ENCODE measurements around the gene F5. TPM values are rescaled to one million over a fixed set of nuclear protein-coding genes. Genes with fewer than 3 reads are reported as not detected.

F5 gene
- total and polyA plus RNA-seq, 2 of the 13 experiments (the other 11 are each of a cell fraction or from before 2014, with no cell fraction given) = 38.3 to 64.0 TPM

DNA sequence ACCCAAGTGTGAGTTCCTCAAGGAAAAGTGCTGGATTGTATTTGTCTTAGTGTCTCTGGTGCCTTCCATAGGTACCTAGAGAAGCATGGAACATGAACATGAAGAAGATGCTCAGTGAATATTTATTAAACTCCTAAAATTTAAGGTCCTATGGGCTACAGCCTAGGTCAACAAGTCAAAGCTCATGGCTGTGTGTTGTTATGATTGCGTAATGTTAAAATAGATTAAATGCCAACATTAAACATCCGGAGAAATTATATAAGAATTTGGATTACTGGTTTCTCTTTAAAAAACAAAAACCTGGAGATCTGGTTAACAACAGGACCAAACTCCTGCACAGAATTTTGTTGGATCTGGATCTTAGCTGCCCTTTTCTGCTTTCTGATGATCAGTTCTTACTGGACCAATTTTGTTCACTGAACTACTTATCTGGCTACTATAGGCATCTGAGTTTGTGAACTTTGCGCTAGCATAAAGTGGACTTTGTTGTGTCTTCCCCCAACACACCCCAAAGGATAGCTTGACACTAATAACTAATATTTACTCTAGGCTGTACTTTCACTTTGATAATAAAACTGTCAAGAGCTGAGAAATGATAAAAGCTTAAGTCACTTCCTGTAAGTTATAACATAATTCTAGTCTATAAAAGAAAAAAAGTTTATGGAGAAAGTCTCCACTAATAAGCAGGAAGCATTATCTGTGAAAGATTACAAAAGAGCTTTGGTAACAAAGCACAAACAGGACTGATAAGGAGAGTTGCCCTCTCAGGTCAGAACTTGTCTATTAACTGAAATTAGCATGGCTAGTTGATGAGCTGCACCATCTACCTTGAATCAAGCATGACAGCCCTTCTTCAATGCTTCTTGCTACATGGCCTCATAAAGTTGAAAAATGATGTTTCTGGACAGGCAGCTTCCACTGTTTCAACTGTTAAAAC, 20.7 kb downstream of the F5 start (continued):
- peak; percentile 49; the same call in 1 of the 2 replicates for TF ChIP-seq EHMT2 (IDR thresholded peaks at IDR 0.05; ENCODE audit: borderline replicate concordance, low read depth, low read length)
- no peak for TF ChIP-seq ZBTB7A (CRISPR knock-in tag; IDR thresholded peaks at IDR 0.05)
- no peak for TF ChIP-seq ATAD3A (CRISPR knock-in tag; IDR thresholded peaks at IDR 0.05)
- no peak for TF ChIP-seq NRL (CRISPR knock-in tag; IDR thresholded peaks at IDR 0.05; ENCODE audit: borderline replicate concordance)
- TF ChIP-seq MLLT10 (CRISPR knock-in tag; IDR thresholded peaks at IDR 0.05) = no peak
- TF ChIP-seq THAP11 (CRISPR knock-in tag; IDR thresholded peaks at IDR 0.05) = 0 out of 2 replicates have a peak, but pooled peaks have one; percentile 17
- no peak for TF ChIP-seq ZNF143 (CRISPR knock-in tag; IDR thresholded peaks at IDR 0.05)
- TF ChIP-seq SIX4 (CRISPR knock-in tag; IDR thresholded peaks at IDR 0.05) = no peak
- peak; percentile 67 for TF ChIP-seq HNF4G (IDR thresholded peaks at IDR 0.05; ENCODE audit: borderline replicate concordance, low read depth, low read length)
- TF ChIP-seq HNF4G (CRISPR knock-in tag; IDR thresholded peaks at IDR 0.05; ENCODE audit: borderline replicate concordance, low read depth) = 0 out of 2 replicates have a peak, but pooled peaks have one; percentile 36
- no peak for TF ChIP-seq RXRA (CRISPR knock-in tag; IDR thresholded peaks at IDR 0.05)
- TF ChIP-seq CC2D1A (CRISPR knock-in tag; IDR thresholded peaks at IDR 0.05) = no peak
- no peak for TF ChIP-seq CREB3 (CRISPR knock-in tag; IDR thresholded peaks at IDR 0.05)
- TF ChIP-seq, protein P1, sequence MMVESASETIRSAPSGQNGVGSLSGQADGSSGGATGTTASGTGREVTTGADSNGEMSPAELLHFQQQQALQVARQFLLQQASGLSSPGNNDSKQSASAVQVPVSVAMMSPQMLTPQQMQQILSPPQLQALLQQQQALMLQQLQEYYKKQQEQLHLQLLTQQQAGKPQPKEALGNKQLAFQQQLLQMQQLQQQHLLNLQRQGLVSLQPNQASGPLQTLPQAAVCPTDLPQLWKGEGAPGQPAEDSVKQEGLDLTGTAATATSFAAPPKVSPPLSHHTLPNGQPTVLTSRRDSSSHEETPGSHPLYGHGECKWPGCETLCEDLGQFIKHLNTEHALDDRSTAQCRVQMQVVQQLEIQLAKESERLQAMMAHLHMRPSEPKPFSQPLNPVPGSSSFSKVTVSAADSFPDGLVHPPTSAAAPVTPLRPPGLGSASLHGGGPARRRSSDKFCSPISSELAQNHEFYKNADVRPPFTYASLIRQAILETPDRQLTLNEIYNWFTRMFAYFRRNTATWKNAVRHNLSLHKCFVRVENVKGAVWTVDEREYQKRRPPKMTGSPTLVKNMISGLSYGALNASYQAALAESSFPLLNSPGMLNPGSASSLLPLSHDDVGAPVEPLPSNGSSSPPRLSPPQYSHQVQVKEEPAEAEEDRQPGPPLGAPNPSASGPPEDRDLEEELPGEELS (CRISPR knock-in tag; IDR thresholded peaks at IDR 0.05) = peak; percentile 61
- TF ChIP-seq KMT2B (CRISPR knock-in tag; IDR thresholded peaks at IDR 0.05) = 0 out of 2 replicates have a peak, but pooled peaks have one; percentile 25
- TF ChIP-seq HDAC2 (CRISPR knock-in tag; IDR thresholded peaks at IDR 0.05) = no peak; the same call in 1 of the 2 replicates
- no peak; the same call in 1 of the 2 replicates for TF ChIP-seq RBFOX2 (IDR thresholded peaks at IDR 0.05; ENCODE audit: low read depth, low read length)
- TF ChIP-seq NFIC (IDR thresholded peaks at IDR 0.05; ENCODE audit: low read length) = no peak; the same call in 1 of the 2 replicates
- TF ChIP-seq FOSL1 (CRISPR knock-in tag; IDR thresholded peaks at IDR 0.05; ENCODE audit: borderline replicate concordance) = no peak
- TF ChIP-seq KDM5A (IDR thresholded peaks at IDR 0.05; ENCODE audit: borderline replicate concordance, low read length) = no peak
- TF ChIP-seq ZNF766 (CRISPR knock-in tag; IDR thresholded peaks at IDR 0.05; ENCODE audit: borderline replicate concordance) = no peak
- TF ChIP-seq ZNF432 (CRISPR knock-in tag; IDR thresholded peaks at IDR 0.05; ENCODE audit: borderline replicate concordance) = no peak
- no peak for TF ChIP-seq ZNF430 (CRISPR knock-in tag; IDR thresholded peaks at IDR 0.05)
- TF ChIP-seq ZNF556 (CRISPR knock-in tag; IDR thresholded peaks at IDR 0.05; ENCODE audit: borderline replicate concordance) = no peak
- TF ChIP-seq PPARG (CRISPR knock-in tag; conservative IDR thresholded peaks at IDR 0.05) = peak; percentile 19; the same call in 1 of the 2 replicates
- TF ChIP-seq RARG (CRISPR knock-in tag; IDR thresholded peaks at IDR 0.05; ENCODE audit: low read depth) = no peak
- TF ChIP-seq HDAC1 (CRISPR knock-in tag; IDR thresholded peaks at IDR 0.05) = 0 out of 2 replicates have a peak, but pooled peaks have one; percentile 10
- no peak for TF ChIP-seq CBX1 (IDR thresholded peaks at IDR 0.05; ENCODE audit: low read depth)

Measured in HepG2 (cell line).